ENCODE results near the gene YES1. TPM values are rescaled to one million over a fixed set of nuclear protein-coding genes. Genes with fewer than 3 reads are reported as not detected.

Gene YES1
- total RNA-seq, 1 donor from 2014 or later, result 190 TPM

DNA sequence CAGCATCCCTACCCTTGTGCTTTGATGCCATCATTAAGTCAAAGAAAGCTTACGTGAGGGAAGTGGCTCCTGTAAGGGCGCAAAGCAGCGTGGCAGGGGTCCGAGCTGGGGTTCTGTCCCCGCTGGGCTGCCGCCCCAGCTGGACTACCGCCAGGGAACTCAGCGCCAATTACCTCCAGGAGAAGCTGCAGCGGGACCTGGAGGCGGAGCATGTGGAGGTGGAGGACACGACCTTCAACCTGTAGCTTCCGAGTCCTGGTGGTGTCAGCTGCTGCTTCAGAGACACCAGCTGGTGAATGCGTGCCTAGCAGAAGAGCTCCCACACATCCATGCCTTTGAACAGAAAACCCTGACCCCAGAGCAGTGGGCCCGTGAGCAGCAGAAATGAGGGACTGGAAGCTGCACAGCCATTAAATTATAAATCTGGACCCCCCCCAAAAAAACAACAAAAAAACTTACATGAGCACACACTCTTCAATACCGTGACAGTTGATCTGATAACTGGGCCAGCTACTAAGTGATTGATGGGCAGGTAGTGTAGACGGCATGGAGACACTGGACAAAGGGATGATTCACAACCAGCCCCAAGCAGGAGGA, 20.1 kb upstream of the YES1 start:
- Mint-ChIP-seq H3K27ac (ENCODE audit: unreplicated experiment) (peak overlapping the region; percentile 99), H3K9me3 (ENCODE audit: unreplicated experiment) (no peaks in the 10 kb centered on the region), H3K27me3 (ENCODE audit: unreplicated experiment) (peaks cover 4% of the 10 kb centered on the region), H3K4me1 (ENCODE audit: unreplicated experiment) (peaks cover 35% of the 10 kb centered on the region), H3K4me3 (ENCODE audit: unreplicated experiment) (peak overlapping the region; percentile 52), H3K36me3 (ENCODE audit: low read depth, unreplicated experiment) (peaks cover 7% of the 10 kb centered on the region)
- TF ChIP-seq, protein P1, sequence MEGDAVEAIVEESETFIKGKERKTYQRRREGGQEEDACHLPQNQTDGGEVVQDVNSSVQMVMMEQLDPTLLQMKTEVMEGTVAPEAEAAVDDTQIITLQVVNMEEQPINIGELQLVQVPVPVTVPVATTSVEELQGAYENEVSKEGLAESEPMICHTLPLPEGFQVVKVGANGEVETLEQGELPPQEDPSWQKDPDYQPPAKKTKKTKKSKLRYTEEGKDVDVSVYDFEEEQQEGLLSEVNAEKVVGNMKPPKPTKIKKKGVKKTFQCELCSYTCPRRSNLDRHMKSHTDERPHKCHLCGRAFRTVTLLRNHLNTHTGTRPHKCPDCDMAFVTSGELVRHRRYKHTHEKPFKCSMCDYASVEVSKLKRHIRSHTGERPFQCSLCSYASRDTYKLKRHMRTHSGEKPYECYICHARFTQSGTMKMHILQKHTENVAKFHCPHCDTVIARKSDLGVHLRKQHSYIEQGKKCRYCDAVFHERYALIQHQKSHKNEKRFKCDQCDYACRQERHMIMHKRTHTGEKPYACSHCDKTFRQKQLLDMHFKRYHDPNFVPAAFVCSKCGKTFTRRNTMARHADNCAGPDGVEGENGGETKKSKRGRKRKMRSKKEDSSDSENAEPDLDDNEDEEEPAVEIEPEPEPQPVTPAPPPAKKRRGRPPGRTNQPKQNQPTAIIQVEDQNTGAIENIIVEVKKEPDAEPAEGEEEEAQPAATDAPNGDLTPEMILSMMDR (IDR thresholded peaks at IDR 0.05; ENCODE audit: unreplicated experiment), result no peak
- peak; percentile 47 for DNase-seq (ENCODE audit: low spot score)

DNA sequence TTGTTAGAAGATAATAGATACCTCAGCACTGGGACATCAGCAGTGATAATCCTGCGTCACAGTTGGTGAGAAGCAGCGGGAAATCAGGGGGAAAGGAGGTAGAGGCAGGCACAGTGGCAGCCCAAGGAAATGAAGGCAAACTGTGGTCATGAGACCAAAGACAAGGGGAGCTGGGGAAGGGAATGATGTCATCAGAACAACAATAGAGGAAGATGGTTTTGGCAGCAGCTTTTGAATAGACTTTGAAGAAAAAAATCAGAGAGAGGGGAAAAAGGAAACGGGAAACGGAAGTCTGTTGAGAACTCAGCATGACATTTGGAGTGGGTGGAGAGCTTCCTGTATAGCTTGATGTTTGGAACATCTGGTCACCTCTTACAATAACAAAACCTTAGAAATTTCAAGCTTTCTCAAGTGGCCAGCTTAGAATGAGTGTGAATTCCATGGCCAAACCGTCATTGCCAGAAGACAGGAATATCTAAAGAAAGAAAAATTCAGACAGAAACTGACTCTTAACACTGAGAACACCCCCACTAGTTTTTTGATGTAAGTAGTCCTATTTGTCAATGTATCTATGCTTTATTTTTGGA, 18.4 kb upstream of the YES1 start:
- TF ChIP-seq, protein P1 (IDR thresholded peaks at IDR 0.05; ENCODE audit: unreplicated experiment), result no peak
- H3K4me3 Mint-ChIP-seq (ENCODE audit: unreplicated experiment), result peak overlapping the region; percentile 28
- H3K27me3 Mint-ChIP-seq (ENCODE audit: unreplicated experiment), result peaks cover 4% of the 10 kb centered on the region
- H3K4me1 Mint-ChIP-seq (ENCODE audit: unreplicated experiment), result peaks cover 45% of the 10 kb centered on the region
- DNase-seq (ENCODE audit: low spot score), result peak; percentile 51
- H3K9me3 Mint-ChIP-seq (ENCODE audit: unreplicated experiment), result no peaks in the 10 kb centered on the region
- peaks cover 3% of the 10 kb centered on the region for H3K36me3 Mint-ChIP-seq (ENCODE audit: low read depth, unreplicated experiment)
- peak overlapping the region; percentile 99 for H3K27ac Mint-ChIP-seq (ENCODE audit: unreplicated experiment)

DNA sequence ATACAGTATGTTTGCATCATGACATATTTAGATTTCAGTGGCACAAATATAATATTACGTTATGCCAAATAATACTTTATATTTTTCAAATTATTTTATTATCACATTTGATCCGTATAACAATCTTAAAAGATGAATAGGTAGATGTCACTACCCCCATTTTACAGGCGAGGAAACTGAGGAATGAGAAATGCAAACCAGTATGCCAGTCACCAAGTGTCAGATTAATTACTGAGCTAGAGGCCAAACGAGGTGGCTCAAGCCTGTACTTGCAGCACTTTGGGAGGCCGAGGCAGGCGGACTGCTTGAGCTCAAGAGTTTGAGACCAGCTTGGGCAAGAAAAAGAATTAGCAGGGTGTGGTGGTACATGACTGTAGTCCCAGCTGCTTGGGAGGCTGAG, 17.4 kb upstream of the YES1 start:
- DNase-seq (ENCODE audit: low spot score), result no peak

DNA sequence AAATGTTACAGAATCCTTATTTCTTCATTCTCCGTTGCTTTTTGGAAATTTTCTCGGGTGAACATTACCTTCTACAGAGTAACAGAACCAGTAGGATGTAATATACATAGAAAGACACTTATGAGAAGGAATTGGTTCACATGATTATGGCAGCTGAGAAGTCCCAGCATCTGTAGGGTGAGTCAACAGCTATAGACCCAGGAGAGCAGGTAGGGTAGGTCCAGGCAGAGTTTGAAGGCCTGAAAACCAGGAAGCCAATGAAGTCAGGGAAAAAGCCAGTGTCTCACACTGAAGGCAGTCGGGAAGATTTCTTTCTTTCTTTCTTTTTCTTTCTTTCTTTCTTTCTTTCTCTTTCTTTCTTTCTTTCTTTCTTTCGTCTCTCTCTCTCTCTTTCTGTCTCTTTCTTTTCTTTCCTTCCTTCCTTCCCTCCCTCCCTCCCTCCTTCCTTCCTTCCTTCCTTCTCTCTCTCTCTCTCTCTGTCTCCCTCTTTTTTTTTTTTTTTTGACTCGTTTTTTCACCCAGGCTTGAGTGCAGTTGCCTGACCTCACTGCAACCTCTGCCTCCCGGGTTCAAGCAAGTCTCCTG, 15.1 kb upstream of the YES1 start:
- Mint-ChIP-seq H3K36me3 (ENCODE audit: low read depth, unreplicated experiment) (no peaks in the 10 kb centered on the region), H3K4me3 (ENCODE audit: unreplicated experiment) (no peak overlapping the region), H3K9me3 (ENCODE audit: unreplicated experiment) (no peaks in the 10 kb centered on the region), H3K4me1 (ENCODE audit: unreplicated experiment) (peaks cover 32% of the 10 kb centered on the region), H3K27me3 (ENCODE audit: unreplicated experiment) (no peaks in the 10 kb centered on the region), H3K27ac (ENCODE audit: unreplicated experiment) (peak overlapping the region; percentile 82)
- no peak for DNase-seq (ENCODE audit: low spot score)
- TF ChIP-seq, protein P1 (IDR thresholded peaks at IDR 0.05; ENCODE audit: unreplicated experiment), result no peak

More for the DNA sequence above, 17.4 kb upstream of the YES1 start:
- no peaks in the 10 kb centered on the region for H3K9me3 Mint-ChIP-seq (ENCODE audit: unreplicated experiment)
- H3K27ac Mint-ChIP-seq (ENCODE audit: unreplicated experiment), result peak overlapping the region; percentile 99
- H3K4me1 Mint-ChIP-seq (ENCODE audit: unreplicated experiment), result peaks cover 45% of the 10 kb centered on the region
- peaks cover 3% of the 10 kb centered on the region for H3K36me3 Mint-ChIP-seq (ENCODE audit: low read depth, unreplicated experiment)
- H3K27me3 Mint-ChIP-seq (ENCODE audit: unreplicated experiment), result peaks cover 4% of the 10 kb centered on the region
- H3K4me3 Mint-ChIP-seq (ENCODE audit: unreplicated experiment), result no peak overlapping the region
- TF ChIP-seq, protein P1 (IDR thresholded peaks at IDR 0.05; ENCODE audit: unreplicated experiment), result no peak

Data from endothelial cell (in vitro differentiated cells).